HUDEP-2 (cell line): Measurements from ENCODE around the gene TMEM208.

Experiments used
- DNase-seq, 76 experiments: peaks; one replicate each; lab custom pipeline; 2025; ENCODE audit not compliant: unreplicated experiment in 76 of 76; lab: John Stamatoyannopoulos, UW

The TMEM208 gene

DNA sequence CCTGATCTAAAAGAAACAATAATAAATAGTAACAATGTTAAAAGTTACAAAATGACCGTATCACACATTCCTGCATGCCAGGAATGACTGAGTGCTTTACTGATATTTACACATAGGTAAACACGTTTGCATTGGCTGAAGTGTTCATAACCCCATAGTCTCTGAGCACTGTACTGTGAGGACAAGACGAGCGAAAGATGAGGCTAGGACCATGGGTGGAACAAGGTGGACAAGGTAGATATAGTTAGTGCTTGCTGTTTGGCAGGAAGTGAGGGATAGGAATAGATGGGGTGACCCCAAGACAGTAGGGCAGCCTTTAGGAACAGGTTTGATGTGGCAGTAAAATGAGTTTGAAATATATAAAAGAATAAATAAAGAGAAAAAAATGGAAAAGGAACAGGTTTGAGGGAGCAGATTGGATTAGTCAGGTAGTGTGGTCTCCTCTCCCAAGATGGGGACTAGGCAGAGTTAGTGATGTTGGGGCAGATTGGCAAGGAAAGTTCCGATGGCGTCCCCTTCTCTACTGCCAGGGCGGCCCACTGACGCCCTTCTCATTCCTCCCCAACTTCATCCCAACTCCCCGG lies 35.4 kb upstream of the TMEM208 start:
- no peak for DNase-seq

DNA sequence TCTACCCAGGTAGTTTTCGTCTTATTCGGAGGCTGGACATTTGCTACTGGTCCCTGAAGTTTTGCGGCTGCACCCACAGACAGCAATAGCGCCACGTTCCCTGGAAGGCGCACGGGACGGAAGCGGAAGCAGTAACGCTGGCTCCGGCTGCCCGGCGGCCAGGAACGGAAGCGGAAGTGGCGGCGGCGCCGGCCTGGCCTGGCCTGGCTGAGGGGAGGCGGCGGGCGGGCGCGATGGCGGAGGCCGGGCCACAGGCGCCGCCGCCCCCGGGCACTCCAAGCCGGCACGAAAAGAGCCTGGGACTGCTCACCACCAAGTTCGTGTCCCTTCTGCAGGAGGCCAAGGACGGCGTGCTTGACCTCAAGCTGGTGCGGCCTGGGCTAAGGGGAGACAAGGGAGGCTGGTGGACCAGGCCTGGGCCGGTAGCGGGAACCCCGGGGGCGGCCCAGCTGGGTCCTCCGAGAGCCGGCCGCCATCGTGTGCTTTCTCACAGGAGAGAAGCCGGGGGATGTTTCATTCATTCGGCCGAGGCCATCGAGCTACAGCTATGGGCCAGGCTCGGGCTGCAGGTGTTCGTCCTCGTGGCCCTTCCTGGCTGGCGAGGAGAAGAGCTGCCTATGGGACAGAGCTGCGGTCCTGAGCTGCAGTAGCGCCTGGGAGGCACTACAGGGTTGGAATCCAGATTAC lies 34.8 kb upstream of the TMEM208 start, which contains the start of gene E2F4:
E2F4 (plus strand) TSS at position 161 of the 687 bp plus-strand sequence; CDS start at position 234, 73 bp downstream.
- peak in 73 of 76 experiments; percentile 30 to 91 (median 81) for DNase-seq

DNA sequence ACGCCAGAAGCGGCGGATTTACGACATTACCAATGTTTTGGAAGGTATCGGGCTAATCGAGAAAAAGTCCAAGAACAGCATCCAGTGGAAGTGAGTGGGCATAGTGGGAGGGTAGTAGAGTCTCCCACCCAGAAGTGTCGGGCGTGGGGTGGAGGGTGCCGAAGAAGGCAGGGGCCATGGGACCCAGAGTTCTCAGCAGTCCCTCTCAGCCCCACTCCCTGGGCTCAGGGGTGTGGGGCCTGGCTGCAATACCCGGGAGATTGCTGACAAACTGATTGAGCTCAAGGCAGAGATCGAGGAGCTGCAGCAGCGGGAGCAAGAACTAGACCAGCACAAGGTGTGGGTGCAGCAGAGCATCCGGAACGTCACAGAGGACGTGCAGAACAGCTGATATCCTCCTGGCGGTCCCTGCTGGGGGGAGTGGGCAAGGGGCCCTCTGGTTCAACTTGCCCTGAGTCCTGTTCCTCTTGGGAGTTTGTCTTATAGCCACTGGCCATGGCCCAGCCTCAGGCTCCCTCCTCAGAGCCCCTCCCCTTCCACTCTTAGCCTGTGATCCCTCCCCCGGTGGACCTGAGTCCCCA lies 34.1 kb upstream of the TMEM208 start:
- peak in 11 of 76 experiments; percentile 11 to 54 (median 26) for DNase-seq

DNA sequence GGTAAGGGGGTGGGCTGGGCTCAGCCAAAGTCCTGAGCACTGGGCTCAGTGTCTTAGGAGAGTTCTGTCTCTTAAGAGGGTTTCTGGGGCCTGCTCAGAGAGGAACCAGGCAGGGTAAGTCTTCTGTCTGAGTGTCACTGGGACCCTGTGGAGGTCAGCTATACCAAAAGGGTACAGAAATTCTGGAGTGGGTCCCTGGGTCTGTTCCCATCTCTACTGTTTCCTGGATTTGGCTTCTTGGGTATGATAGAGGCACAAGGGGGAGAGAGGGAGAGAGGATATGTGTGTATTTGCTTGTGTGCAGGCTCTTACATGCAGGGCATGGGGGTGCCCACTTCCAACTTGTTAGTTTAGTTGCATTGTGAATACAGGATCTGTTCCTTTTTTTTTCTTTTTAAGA lies 33.4 kb upstream of the TMEM208 start:
- DNase-seq, result no peak

DNA sequence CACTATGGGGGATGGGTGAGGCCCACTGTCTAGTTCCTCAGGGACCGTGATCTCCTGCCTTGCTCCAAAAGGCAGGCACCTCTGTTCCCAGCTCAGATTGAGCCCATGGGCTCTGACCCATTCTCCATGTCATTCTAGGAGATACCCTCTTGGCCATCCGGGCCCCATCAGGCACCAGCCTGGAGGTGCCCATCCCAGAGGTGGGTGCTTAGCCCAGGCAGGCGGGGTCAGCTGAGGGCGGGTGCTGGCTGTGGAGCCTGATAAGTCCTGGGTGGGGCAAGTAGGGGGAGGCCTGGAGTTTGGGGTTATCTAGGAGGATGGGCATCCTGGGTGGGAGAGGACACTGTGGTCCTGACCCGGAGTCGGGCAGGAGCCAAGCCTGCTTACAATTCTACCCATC lies 32.7 kb upstream of the TMEM208 start:
- DNase-seq, result peak in 73 of 76 experiments; percentile 22 to 89 (median 72)

DNA sequence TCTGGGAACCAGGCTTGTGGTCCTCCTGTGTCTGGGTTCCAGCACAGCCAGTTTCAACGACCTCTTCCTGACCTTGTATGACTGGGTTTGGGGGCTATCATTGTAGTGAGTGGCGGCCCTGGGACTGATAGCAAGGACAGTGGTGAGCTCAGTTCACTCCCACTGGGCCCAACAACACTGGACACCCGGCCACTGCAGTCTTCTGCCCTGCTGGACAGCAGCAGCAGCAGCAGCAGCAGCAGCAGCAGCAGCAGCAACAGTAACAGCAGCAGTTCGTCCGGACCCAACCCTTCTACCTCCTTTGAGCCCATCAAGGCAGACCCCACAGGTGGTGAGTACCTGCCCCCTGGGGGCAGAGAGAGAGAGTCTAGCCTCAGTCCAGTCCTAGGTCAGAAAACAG lies 31.3 kb upstream of the TMEM208 start:
- no peak for DNase-seq

DNA sequence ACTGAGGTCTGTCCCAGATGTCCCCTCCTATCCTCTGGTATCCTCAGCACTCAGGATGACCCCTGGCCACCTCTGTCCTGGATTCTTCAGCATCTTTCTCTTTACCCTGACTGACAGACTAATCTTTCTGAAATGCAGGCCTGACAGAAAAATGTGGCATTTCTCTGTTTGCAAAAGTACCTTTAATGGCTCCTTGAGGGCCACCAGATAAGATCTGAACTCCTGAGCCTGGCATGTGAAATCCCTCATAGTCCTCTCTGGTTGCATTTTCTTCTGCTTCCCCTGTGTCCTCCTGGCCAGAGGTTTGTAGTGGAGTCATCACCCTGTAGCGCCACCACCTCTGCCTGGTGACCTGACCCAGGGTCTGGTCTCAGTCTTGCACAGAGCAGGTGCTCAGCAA lies 30.0 kb upstream of the TMEM208 start:
- DNase-seq, result no peak

DNA sequence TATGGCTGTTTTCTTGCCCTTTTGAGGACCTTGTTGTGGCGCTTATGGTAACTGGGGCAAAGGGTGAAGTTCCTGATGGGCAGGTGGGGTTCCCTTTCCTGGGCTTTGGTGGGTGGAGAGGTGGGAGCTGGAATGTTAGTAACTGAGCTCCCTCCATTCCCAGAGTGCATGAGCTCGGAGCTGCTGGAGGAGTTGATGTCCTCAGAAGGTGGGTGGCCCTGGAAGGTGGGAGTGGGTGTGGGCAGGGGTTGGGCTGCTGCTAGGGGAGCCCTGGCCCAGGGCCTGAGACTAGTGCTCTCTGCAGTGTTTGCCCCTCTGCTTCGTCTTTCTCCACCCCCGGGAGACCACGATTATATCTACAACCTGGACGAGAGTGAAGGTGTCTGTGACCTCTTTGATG lies 29.2 kb upstream of the TMEM208 start:
- DNase-seq, result no peak

DNA sequence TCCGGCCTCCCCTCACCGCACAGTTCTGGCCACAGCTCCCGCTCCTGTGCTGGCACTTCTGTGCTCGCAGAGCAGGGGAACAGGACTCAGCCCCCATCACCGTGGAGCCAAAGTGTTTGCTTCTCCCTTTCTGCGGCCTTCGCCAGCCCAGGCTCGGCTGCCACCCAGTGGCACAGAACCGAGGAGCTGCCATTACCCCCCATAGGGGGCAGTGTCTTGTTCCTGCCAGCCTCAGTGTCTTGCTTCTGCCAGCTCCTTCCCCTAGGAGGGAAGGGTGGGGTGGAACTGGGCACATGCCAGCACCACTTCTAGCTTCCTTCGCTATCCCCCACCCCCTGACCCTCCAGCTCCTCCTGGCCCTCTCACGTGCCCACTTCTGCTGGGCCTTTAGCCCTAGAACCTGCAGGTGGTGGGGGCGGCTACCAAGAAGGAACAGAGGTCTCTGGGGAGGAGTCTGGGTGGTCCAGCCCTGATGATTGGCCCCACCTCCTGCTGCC lies 28.6 kb upstream of the TMEM208 start:
- peak in 66 of 76 experiments; percentile 19 to 82 (median 56) for DNase-seq

DNA sequence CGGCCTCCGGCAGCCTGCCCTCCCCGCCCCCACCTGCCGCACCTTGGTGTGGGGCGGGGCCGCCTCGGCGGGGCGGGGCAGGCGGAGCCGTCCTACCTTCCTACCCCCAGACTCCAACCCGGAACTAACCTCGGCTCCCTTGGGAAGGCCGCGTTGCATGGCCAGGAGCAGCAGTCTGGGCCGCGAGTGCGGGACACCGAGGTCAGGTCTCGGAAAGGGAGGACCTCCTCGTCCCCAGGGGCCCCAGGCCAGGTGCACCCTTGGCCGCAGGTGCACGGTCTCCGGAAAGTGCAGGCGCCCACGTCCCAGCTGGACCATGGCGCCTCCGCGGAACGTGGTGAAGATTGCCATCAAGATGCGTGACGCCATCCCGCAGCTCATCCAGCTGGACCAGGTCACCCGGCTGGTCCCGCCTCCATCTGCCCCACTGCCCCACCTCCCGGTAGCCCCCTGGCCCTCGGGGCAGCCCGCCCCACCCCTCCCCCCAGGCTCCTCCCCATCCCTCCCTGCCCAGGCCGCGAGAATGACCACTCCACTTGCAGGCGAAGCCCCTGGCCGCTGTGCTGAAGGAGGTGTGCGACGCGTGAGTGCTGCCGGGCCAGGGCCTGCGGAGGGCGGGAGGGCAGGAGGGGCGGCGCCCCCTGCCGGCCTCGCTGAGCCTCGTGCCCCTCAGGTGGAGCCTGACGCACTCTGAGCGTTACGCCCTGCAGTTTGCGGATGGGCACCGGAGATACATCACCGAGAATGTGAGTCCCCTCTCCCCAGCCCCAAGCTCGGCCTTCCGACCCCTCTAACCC lies 27.7 kb upstream of the TMEM208 start, which contains the start of gene ELMO3:
ELMO3 (plus strand) TSS at position 121 of the 797 bp plus-strand sequence; CDS start at position 317, 196 bp downstream.
- no peak for DNase-seq

DNA sequence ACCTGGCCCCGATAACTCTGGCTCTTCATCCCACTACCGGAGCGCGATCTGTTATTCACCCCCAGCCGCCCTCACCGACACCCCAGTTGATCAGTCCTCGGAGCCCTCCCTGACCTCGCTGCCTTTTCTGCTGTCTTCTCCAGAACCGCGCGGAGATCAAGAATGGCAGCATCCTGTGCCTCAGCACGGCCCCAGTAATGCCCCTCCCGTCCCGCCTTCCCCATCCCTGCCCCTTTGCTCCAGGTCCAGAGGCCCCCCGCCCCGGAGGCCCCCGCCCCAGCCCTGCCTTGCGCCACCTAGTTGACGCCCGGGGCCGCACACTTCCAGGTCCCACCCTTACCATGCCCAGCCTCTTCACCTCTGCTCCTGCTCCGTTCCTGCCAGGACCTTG lies 27.1 kb upstream of the TMEM208 start:
- no peak for DNase-seq

DNA sequence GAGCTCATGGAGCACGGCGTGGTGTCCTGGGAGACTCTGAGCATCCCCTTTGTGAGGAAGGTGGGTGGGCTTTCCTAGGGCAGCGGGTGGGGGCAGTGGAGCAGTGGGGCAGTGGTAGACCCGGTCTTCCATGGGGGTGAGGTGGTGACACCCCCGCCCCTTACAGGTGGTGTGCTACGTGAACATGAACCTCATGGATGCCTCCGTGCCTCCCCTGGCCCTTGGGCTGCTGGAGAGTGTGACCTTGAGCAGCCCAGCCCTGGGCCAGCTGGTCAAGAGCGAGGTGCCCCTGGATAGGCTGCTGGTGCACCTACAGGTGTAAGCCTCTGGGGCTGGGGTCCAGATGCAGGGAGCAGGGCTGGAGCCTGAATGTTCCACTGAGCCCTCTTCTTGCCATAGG lies 26.4 kb upstream of the TMEM208 start:
- no peak for DNase-seq

DNA sequence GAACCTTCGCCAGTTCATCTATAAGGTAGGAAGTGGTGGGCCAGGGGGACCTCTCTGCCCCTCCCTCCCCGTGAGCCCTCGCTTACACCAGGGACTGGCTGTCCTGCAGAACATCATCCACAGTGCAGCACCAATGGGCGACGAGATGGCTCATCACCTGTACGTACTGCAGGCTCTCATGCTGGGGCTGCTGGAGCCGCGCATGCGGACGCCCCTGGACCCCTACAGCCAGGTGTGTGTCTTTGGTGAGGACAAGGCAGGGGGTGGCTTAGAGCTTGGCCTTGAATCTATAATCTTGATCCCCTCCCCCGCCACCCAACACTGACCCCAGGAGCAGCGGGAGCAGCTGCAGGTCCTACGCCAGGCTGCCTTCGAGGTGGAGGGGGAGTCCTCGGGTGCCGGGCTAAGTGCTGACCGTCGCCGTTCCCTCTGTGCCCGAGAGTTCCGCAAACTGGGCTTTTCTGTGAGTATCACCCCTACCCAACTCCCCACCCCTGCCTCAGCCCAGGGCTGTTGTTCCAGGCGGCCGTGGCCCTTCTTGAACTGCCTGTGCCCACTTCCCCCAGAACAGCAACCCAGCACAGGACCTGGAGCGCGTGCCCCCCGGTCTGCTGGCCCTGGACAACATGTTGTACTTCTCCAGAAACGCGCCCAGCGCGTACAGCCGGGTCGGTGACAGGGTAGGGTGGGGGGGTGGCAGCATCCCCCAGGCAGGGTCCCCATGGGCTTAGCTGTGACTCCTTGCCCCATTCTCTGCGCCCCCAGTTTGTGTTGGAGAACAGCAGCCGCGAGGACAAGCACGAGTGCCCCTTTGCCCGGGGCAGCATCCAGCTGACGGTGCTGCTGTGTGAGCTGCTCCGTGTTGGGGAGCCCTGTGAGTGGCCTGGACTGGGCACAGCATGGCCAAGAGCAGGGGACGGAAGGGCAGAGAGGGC lies 25.3 kb upstream of the TMEM208 start:
- DNase-seq, result no peak

DNA sequence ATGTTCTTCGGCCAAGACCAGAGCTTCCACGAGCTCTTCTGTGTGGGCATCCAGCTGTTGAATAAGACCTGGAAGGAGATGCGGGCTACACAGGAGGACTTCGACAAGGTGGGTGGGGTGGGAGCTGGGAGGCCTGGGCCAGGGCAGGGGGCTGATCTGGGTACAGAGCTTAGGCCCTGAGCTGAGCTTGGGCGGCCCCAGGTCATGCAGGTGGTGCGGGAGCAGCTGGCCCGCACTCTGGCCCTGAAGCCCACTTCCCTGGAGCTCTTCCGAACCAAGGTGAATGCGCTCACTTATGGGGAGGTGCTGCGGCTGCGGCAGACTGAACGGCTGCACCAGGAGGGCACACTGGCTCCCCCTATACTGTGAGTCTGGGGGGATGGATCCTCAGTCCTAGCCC lies 24.5 kb upstream of the TMEM208 start:
- DNase-seq, result no peak

DNA sequence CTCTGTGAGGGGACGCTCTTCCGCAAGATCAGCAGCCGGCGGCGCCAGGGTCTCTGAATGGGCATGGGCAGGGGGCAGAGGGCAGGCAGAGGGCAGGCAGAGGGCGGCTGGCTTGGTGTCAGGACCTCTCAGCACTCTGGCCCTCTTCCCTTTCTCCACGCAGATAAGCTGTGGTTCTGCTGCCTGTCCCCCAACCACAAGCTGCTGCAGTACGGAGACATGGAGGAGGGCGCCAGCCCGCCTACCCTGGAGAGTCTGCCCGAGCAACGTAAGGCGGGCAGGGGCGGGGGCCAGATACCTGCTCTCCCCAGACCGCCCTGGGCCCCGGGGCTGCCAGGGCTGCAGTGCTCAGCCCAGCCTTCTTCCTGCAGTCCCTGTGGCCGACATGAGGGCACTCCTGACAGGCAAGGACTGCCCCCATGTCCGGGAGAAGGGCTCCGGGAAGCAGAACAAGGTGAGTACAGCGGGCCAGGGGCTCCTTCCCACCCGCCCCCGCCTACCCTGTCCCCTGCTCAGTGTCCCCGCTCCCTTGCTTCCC lies 23.9 kb upstream of the TMEM208 start:
- no peak for DNase-seq

DNA sequence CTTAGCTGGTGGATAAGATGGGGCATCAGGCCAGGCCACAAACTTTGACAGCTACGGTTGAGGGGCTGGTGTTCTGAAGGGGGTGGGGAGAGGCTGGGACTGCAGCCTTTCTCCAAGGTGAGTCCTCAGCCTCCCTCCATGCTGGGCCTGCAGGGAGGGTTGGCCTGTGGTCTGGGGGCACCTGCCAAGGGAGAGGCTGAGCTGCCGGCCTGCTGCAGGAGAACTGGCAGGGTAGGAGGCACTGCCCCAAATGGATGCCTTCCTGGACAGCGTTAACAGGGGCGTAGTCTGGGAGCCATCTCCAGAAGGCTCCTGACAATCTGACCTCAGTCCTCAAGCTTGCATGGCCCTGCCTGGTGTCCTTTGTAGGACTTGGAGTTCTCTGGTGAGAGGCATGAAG lies 22.9 kb upstream of the TMEM208 start:
- DNase-seq, result no peak

DNA sequence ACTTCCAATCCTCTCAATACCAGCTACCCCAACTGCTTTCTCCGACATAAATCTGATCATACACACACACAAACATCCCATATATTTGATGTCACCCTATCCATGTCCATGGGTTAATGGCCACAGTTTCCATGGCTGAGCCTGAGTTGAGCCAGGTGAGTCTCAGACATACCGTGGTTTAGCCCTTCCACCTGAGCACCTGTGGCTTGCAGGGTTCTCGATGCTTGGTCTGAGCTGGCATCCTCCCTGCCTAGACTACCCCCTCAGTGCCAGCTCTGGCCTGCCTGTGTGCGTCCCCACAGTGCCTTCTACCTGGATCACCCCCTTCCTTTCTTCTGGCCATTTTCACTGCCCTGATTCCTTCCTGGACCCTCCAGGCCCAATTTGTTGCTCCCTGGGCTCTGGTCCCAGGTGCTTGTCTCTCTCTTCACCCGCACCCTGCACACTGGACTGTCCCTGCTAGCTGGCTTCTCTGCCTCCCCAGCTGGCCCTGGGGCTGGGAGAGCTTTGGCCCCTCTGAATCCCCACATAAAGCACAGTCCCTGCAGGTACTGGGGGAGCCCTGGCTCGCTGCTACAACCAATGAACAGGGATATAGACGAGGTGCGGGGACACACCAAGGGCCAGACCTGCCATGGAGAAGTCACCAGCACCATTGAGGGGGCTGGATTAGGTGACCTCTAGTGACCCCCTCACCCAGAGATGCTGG lies 20.6 kb upstream of the TMEM208 start:
- peak in 1 of 76 experiments; percentile 15 for DNase-seq

DNA sequence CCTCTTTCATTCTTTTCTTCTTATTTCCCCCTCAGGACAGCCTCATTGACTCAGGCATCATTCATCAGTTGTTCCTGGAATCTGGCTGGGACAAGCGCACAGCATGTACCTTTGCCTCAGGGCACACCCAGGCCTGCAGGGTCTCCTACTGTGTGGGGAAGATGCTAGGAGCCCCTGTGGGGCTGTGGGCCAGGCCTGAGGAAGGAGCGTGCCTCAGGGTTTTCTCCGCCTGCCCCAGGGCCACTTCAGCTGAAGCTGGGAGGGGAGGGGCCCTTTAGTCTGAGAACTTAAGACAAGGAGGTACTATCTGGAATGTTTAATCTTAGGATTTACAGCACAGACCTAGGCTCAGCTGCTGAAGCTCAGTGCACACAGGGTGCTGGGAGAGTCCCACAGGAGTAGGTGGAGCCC lies 20.1 kb upstream of the TMEM208 start:
- peak in 2 of 76 experiments; percentile 5 to 15 for DNase-seq
